Bronchial epithelial cell (primary cell): ENCODE results near the gene CHST6. TPM values are rescaled to one million over a fixed set of nuclear protein-coding genes. Genes with fewer than 3 reads are reported as not detected.

Experiments
- DNase-seq: peaks from one replicate; pipeline ENCODE4 v3.0.0-alpha.2; 2010; ENCODE audit warnings: low read depth
- FAIRE-seq: peaks from 2 replicates; lab custom pipeline; 2011; peaks lifted over from hg19 to GRCh38; lab: Jason Lieb, UNC
- H3K27me3 ChIP-seq: 2 replicates; pipeline ENCODE4 v1.5.1; 2011; ENCODE audit warnings: low read length; ENCODE audit not compliant: control insufficient read depth, insufficient read depth
- H3K36me3 ChIP-seq: 2 replicates; pipeline ENCODE4 v1.5.1; 2011; ENCODE audit warnings: low read length; ENCODE audit not compliant: control insufficient read depth, insufficient read depth
- H3K4me3 ChIP-seq: 2 replicates; pipeline ENCODE4 v1.5.1; 2011; ENCODE audit warnings: mild to moderate bottlenecking, low read depth, low read length, control low read depth
- CTCF ChIP-seq: IDR thresholded peaks from 2 replicates; pipeline ENCODE4 v1.5.1; 2011; ENCODE audit warnings: mild to moderate bottlenecking, moderate library complexity, low read length, control low read depth, inconsistent platforms; ENCODE audit not compliant: insufficient read depth, severe bottlenecking
- total RNA-seq: library from RNA; depleted of rRNA; stranded (reverse); fragments of >200 nt; gene quantifications from 2 replicates; pipeline ENCODE4 v1.2.1, GENCODE V29; 2014

Gene CHST6
- total RNA-seq, 1 donor from 2014 or later: 1.3 TPM

- Histone ChIP-seq H3K36me3 (no peaks in the 10 kb centered on the region), H3K4me3 (no peak overlapping the region), H3K27me3 (peaks cover 3% of the 10 kb centered on the region)
- DNase-seq (no peak), FAIRE-seq (no peak)
- TF ChIP-seq CTCF: no peak
These were observed 6.9 kb downstream of the CHST6 start for GRCh38 chr16:75488322-75488721.

GRCh38 chr16:75486676-75487313 lies 8.4 kb downstream of the CHST6 start:
- DNase-seq (no peak), FAIRE-seq (no peak)
- no peaks in the 10 kb centered on the region for H3K36me3 ChIP-seq
- no peak for TF ChIP-seq CTCF
- H3K4me3 ChIP-seq: no peak overlapping the region
- H3K27me3 ChIP-seq: no peaks in the 10 kb centered on the region

GRCh38 chr16:75486014-75486675 lies 9.1 kb downstream of the CHST6 start:
- TF ChIP-seq CTCF: no peak
- peak; percentile 52 for FAIRE-seq
- peak; percentile 100 for DNase-seq

GRCh38 chr16:75485230-75486013 lies 9.8 kb downstream of the CHST6 start:
- DNase-seq (no peak), FAIRE-seq (no peak)

More at GRCh38 chr16:75486014-75486675, 9.1 kb downstream of the CHST6 start:
- Histone ChIP-seq H3K36me3 (no peaks in the 10 kb centered on the region), H3K4me3 (no peak overlapping the region), H3K27me3 (no peaks in the 10 kb centered on the region)

GRCh38 chr16:75483222-75483621 lies 12.0 kb downstream of the CHST6 start:
- no peak for TF ChIP-seq CTCF
- DNase-seq (peak; percentile 100), FAIRE-seq (peak; percentile 82)
- H3K36me3 ChIP-seq: no peaks in the 10 kb centered on the region
- no peaks in the 10 kb centered on the region for H3K27me3 ChIP-seq
- no peak overlapping the region for H3K4me3 ChIP-seq

More at GRCh38 chr16:75485230-75486013, 9.8 kb downstream of the CHST6 start:
- Histone ChIP-seq H3K36me3 (no peaks in the 10 kb centered on the region), H3K4me3 (no peak overlapping the region), H3K27me3 (no peaks in the 10 kb centered on the region)
- no peak for TF ChIP-seq CTCF
